Large intestine (tissue), 3 donors: ENCODE data around the gene TSHR. TPM values are rescaled to one million over a fixed set of nuclear protein-coding genes. Genes with fewer than 3 reads are reported as not detected.
A peak's percentile ranks its signal among the peaks of the same experiment; 100 is the strongest.

ENCODE experiments used
- DNase-seq, 2 donors: peaks; one replicate each; pipeline versions ENCODE4 v3.0.0 to v3.0.0-alpha.2; 2013
- H3K27ac ChIP-seq: one replicate; pipeline ENCODE4 v1.5.1; 2013; ENCODE audit warnings: low read length
- H3K27me3 ChIP-seq: 2 replicates; pipeline ENCODE4 v1.6.1; 2013; ENCODE audit warnings: low read length; ENCODE audit not compliant: control insufficient read depth, insufficient read depth
- H3K36me3 ChIP-seq: 2 replicates; pipeline ENCODE4 v1.6.1; 2013; ENCODE audit warnings: low read length; ENCODE audit not compliant: control insufficient read depth, insufficient read depth
- H3K4me1 ChIP-seq: one replicate; pipeline ENCODE4 v1.6.1; 2013; ENCODE audit warnings: low read length; ENCODE audit not compliant: control insufficient read depth, insufficient read depth
- H3K4me3 ChIP-seq: one replicate; pipeline ENCODE4 v1.5.1; 2013; ENCODE audit warnings: low read length
- H3K9me3 ChIP-seq: one replicate; pipeline ENCODE4 v1.6.1; 2013; ENCODE audit warnings: mild to moderate bottlenecking, low read depth, low read length, moderate library complexity; ENCODE audit not compliant: control insufficient read depth
- WGBS: methylation state at CpG from one replicate; pipeline ENCODE4 v1.1.5; 2013; ENCODE audit warnings: low lambda C conversion rate; ENCODE audit not compliant: insufficient coverage; 5-methylcytosine and 5-hydroxymethylcytosine counted together
- polyA plus RNA-seq: library from polyadenylated mRNA; unstranded; fragments of 120-200 nt; gene quantifications from one replicate; pipeline ENCODE4 v1.2.1, GENCODE V29; 2013

The TSHR gene
- polyA plus RNA-seq, 1 donor, result 0.16 TPM

DNA sequence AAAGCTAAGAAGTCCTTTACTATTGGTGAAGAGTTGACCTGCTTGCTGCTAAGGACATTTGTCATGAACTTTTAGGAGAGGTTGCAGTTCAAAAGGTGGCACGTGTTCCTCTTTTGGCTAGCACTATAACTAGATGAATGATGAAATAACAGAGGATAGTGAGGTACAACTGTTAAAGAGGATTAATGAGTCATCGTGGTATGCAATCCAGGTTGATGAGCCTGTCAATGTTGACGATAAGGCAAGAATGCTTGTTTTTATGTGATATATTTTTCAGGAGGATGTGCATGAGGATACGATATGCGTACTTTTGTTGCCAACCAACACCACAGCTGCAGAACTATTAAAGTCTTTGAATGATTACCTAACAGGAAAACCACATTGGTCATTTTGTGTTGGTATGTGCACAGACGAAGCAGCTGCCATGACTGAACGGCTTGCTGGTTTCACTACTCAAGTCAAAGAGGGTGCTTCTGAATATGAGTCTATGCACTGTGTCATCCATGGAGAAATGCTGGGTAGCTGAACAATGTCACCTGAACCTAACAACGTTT, 24.5 kb upstream of the TSHR start:
- no peak for DNase-seq
- no peak overlapping the region for H3K27ac ChIP-seq
- WGBS, result 100% methylated on average over 1 of the region's 8 CpGs
- no peak overlapping the region for H3K4me3 ChIP-seq
- no peaks in the 10 kb centered on the region for H3K36me3 ChIP-seq
- no peaks in the 10 kb centered on the region for H3K27me3 ChIP-seq
- H3K4me1 ChIP-seq, result no peaks in the 10 kb centered on the region
- no peaks in the 10 kb centered on the region for H3K9me3 ChIP-seq

DNA sequence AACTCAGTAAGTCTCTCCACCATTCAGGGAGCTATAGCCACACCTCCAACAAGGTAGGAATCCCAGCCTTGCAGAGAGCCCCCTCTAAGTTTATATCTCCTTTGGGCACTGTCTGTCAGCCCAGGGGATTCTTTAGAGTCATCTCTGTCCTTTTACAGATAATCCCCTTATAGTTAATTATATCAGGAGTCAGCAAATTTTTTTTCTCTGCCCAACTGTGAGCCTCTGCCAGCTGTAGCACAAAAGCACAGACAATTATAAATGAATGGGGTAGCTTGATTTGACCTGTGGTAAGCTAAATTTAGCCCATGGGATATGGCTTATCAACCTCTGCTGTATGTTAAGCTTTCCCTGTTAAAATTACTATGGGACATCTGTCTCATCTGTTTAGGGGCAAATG, 22.1 kb upstream of the TSHR start:
- H3K9me3 ChIP-seq, result no peaks in the 10 kb centered on the region
- H3K27me3 ChIP-seq, result no peaks in the 10 kb centered on the region
- H3K4me3 ChIP-seq, result no peak overlapping the region
- no peak for DNase-seq
- no peaks in the 10 kb centered on the region for H3K36me3 ChIP-seq
- no peaks in the 10 kb centered on the region for H3K4me1 ChIP-seq
- H3K27ac ChIP-seq, result no peak overlapping the region

DNA sequence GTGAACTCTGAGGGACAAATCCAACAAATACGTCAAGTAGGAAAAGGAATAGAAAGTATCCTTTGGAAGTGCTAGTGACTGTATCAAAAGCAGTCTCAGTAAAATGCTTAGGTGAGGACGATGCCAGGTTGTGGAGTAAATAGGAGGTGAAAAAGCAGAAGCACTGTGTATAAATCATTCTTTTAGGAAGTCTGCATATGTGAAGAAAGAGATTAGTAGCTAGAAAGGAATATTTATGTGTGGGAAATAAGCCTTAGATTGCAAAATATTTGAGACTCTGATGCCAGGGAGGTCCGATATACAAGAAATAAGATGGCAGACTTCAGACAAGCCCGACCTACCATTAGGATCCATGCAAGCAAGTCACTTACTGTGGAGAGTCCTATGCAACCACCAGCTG, 21.7 kb upstream of the TSHR start:
- H3K27ac ChIP-seq, result no peak overlapping the region
- no peaks in the 10 kb centered on the region for H3K4me1 ChIP-seq
- no peak overlapping the region for H3K4me3 ChIP-seq
- 80% methylated on average over 1 of the region's 4 CpGs for WGBS
- H3K36me3 ChIP-seq, result no peaks in the 10 kb centered on the region
- H3K9me3 ChIP-seq, result no peaks in the 10 kb centered on the region
- no peaks in the 10 kb centered on the region for H3K27me3 ChIP-seq
- DNase-seq, result no peak

DNA sequence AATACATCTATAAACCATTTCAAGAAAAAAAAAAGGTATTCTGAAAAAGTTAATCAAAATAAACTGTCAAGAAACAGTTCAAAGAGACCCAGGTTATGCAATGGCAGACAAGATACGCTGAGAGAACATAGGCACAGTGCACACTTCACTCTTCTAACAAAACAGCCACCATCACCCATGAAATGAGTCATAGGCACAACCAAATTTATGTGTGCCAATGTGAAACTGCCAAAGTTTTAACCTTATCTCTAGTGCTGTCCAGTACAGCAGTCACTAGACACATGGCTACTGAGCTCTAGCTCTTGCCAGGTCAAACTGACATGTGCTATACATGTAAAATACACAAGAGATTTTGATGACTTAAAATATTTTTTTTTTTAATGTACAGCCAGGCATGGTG, 15.3 kb upstream of the TSHR start:
- Histone ChIP-seq H3K27me3 (no peaks in the 10 kb centered on the region), H3K4me1 (no peaks in the 10 kb centered on the region), H3K4me3 (no peak overlapping the region), H3K36me3 (no peaks in the 10 kb centered on the region), H3K27ac (no peak overlapping the region), H3K9me3 (no peaks in the 10 kb centered on the region)
- no peak for DNase-seq
- no CpG with 5 or more reads among the region's 1 CpG for WGBS

DNA sequence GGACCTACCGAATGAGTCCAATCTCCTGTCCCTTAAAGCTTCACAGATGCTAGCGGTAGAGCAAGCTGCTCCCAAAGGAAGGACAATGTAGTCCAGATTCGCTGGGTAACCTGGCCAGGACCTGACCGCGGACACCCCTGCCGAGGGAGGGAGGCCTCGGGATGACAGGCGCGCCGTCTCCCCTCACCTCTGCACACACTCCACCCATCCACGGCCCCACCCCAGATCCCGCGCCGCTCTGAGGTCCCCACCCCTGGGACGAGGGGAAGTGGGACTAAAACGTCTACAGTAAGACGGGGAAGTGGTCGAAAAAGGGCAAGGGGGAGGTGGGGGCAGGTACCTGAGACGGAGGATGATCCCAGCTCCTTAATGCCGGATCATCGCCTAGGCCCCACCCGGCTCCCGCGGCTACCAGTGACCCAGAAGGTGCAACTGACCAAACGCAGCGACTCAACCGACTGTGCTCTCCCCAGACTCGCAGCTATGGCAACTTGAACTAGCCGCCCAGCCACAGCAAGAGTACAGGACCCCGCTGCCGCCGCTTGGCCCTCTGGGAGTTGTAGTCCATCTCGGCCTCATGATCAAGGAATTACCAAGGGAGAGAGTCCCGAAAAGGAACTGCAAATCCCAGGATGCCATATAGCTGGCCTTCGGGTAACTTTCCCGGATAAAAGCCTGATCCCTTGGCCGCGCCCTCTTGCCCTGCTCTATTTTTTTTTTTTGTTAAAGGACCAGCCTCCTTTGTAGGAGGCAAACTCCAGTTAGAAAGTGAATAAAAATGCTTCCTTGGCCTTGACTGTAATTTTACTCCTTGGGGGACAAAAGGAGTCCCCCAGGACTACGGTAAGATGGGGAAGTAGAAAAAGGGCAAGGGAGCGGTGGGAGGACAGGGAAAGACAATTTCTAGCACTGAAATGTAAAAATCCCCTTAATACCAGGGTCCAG, 13.9 kb upstream of the TSHR start, which contains the start of gene CEP128:
Gene CEP128 (minus strand): TSS at position 498 of the 945 bp plus-strand sequence.
- Histone ChIP-seq H3K9me3 (no peaks in the 10 kb centered on the region), H3K36me3 (no peaks in the 10 kb centered on the region), H3K27me3 (no peaks in the 10 kb centered on the region), H3K27ac (no peak within 1 kb of the TSS), H3K4me3 (peak within 1 kb of the TSS; percentile 62), H3K4me1 (no peaks in the 10 kb centered on the region)
- WGBS, result 11% methylated on average over 1 of the region's 40 CpGs
- peak; percentile 95 to 98 for DNase-seq

DNA sequence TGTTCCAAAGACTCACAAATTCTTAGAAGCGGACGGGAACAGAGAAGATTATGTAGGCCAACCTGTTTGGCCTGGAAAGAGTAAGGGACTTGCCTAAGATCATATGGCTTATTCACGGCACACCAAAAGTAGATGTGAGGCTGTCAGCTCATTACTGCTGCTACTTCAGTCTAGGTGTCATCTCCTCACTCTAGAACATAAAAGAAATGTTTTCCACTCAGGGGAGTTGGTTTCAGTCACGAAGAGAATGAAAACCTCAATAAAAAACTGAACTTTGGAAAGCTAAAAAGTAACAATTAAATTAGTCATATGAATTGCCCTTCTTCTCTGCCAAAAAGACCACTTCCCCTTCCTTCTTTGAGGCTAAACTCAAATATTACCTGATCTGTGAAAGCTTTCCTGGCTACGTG, 13.2 kb upstream of the TSHR start:
- peak overlapping the region; percentile 62 for H3K4me3 ChIP-seq
- no peak overlapping the region for H3K27ac ChIP-seq
- no peaks in the 10 kb centered on the region for H3K4me1 ChIP-seq
- H3K36me3 ChIP-seq, result no peaks in the 10 kb centered on the region
- H3K27me3 ChIP-seq, result no peaks in the 10 kb centered on the region
- DNase-seq, result no peak
- WGBS, result 0% methylated on average over 1 of the region's 5 CpGs
- H3K9me3 ChIP-seq, result no peaks in the 10 kb centered on the region

DNA sequence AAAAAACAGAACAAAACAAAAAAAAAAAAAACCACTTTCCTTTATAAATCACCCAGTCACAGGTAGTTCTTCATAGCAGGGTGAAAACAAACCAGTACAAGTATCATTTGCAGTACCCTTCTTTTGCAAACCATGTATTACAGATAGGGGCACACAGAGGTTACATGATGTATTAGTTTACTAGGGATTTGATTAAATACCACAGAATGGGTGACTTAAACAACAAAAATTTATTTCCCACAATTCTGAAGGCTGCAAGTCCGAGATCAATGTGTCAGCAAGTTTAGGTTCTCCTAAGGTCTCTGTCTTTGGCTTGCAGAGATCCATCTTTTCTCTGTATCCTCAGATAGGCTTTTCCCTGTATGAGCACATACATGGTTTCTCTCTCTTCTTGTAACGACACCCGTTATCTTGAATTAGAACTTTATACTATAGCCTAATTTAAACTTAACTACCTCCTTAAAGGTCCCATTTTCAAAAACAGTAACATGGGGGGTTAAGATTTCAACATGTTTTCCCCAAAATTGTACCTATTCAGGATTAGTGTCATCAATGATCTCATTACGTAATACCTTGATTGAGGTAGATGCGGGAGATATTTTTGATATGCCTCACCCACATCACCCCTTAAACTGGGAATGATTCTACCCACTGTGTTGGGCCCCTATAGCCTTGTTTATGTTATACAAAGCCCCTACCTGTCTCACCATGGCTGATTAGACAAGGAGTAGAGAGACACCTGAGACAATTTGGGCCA, 10.4 kb upstream of the TSHR start:
- no CpG with 5 or more reads among the region's 5 CpGs for WGBS

DNA sequence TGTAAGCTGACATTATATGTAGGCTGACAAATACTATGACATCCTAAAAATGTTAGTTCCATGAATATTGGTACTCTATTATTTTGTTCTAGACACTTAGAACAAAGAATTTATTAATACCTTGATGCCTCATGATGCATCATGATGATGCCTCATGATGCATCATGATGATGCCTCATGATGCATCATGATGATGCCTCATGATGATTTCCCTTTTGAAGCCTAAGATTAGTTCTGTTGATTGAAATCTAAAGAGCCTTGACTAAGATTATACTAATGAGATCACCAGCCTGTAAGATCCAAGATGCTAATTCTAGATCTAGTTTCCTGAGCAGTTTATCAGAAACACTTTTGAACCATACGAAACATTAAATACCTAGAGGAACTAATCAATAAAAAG, 9.2 kb upstream of the TSHR start:
- no peaks in the 10 kb centered on the region for H3K9me3 ChIP-seq
- H3K4me1 ChIP-seq, result no peaks in the 10 kb centered on the region
- H3K36me3 ChIP-seq, result no peaks in the 10 kb centered on the region
- no peak overlapping the region for H3K4me3 ChIP-seq
- no CpG with 5 or more reads among the region's 1 CpG for WGBS
- peaks cover 9% of the 10 kb centered on the region for H3K27me3 ChIP-seq
- H3K27ac ChIP-seq, result no peak overlapping the region
- DNase-seq, result no peak

More for the DNA sequence above, 10.4 kb upstream of the TSHR start:
- Histone ChIP-seq H3K4me1 (no peaks in the 10 kb centered on the region), H3K4me3 (no peak overlapping the region), H3K36me3 (no peaks in the 10 kb centered on the region), H3K27ac (no peak overlapping the region), H3K9me3 (no peaks in the 10 kb centered on the region), H3K27me3 (peaks cover 9% of the 10 kb centered on the region)
- DNase-seq, result no peak

DNA sequence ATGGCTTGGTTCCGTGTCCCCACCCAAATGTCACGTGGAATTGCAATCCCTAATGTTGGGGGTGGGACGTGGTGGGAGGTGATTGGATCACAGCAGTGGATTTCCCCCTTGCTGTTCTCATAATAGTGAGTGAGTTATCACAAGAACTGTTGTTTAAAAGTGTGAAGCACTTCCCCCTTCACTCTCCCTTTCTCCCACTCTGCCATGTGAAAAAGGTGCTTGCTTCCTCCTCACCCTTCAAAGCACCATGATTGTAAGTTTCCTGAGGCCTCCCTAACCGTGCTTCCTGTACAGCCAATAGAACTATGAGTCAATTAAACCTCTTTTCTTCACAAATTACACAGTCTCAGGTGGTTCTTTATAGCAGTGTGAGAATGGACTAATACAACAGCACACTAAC, 8.6 kb upstream of the TSHR start:
- no peak overlapping the region for H3K27ac ChIP-seq
- no peak overlapping the region for H3K4me3 ChIP-seq
- H3K4me1 ChIP-seq, result no peaks in the 10 kb centered on the region
- no peaks in the 10 kb centered on the region for H3K9me3 ChIP-seq
- peaks cover 9% of the 10 kb centered on the region for H3K27me3 ChIP-seq
- H3K36me3 ChIP-seq, result no peaks in the 10 kb centered on the region
- no CpG with 5 or more reads among the region's 4 CpGs for WGBS
- DNase-seq, result no peak

DNA sequence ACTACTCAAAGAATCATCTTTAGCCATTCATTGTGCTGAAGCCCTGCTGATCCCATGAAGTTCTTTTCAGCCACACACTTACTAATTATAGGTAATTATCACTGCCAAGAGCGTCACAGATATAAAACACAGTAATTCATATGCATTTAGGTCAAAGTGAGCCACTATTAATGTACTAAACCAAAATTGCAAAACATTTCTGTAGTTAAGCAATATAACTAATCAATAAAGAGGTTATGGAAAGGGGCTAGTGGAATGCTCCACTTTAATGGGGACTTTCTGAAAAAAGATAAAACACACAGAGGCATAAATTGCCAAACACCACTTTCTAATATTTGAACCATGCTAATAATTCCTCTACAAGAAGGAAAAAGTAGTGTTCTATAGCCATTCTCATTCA, 7.1 kb upstream of the TSHR start:
- no peak overlapping the region for H3K4me3 ChIP-seq
- DNase-seq, result no peak
- no peaks in the 10 kb centered on the region for H3K4me1 ChIP-seq
- H3K27me3 ChIP-seq, result peaks cover 9% of the 10 kb centered on the region
- no peaks in the 10 kb centered on the region for H3K9me3 ChIP-seq
- no peaks in the 10 kb centered on the region for H3K36me3 ChIP-seq
- WGBS, result no CpG with 5 or more reads among the region's 1 CpG
- no peak overlapping the region for H3K27ac ChIP-seq
